Keratinocyte (primary cell): Measurements from ENCODE around the gene CCNL2. TPM values are rescaled to one million over a fixed set of nuclear protein-coding genes. Genes with fewer than 3 reads are reported as not detected.

Source experiments
- DNase-seq: peaks from one replicate; pipeline ENCODE4 v3.0.0-alpha.2; 2011; ENCODE audit warnings: low read depth, missing footprints, low spot score
- FAIRE-seq: peaks from 2 replicates; lab custom pipeline; 2011; peaks lifted over from hg19 to GRCh38; lab: Jason Lieb, UNC
- H2AFZ ChIP-seq: 2 replicates; pipeline ENCODE4 v1.6.0; 2012; ENCODE audit warnings: low read length, control low read depth, inconsistent platforms; ENCODE audit not compliant: control insufficient read depth
- H3K27ac ChIP-seq: 2 replicates; pipeline ENCODE4 v1.5.1; 2011; ENCODE audit warnings: low read length; ENCODE audit not compliant: control insufficient read depth, insufficient read depth
- H3K27me3 ChIP-seq: 3 replicates; pipeline ENCODE4 v1.6.0; 2011; ENCODE audit warnings: low read length; ENCODE audit not compliant: control insufficient read depth, insufficient read depth; ENCODE audit errors: extremely low read depth
- H3K36me3 ChIP-seq, 2 experiments: 2 replicates in 1 of 2; 3 replicates in 1 of 2; pipeline ENCODE4 v1.5.1; 2011; ENCODE audit warnings: low read length in 2 of 2, mild to moderate bottlenecking in 1 of 2; ENCODE audit not compliant: control insufficient read depth in 2 of 2, insufficient read depth in 2 of 2; ENCODE audit errors: extremely low read depth in 1 of 2
- H3K4me1 ChIP-seq: 3 replicates; pipeline ENCODE4 v1.5.1; 2011; ENCODE audit warnings: low read length; ENCODE audit not compliant: control insufficient read depth, insufficient read depth; ENCODE audit errors: extremely low read depth
- H3K4me2 ChIP-seq: 3 replicates; pipeline ENCODE4 v1.6.0; 2011; ENCODE audit warnings: low read depth, low read length; ENCODE audit not compliant: control insufficient read depth, insufficient read depth; ENCODE audit errors: extremely low read depth
- H3K4me3 ChIP-seq, 3 experiments: fragments of 200-600 bp in 1 of 3; sonication (generic) in 1 of 3; 2 replicates in 2 of 3; 3 replicates in 1 of 3; pipeline ENCODE4 v1.5.1; 2011 to 2016; ENCODE audit warnings: low read length in 3 of 3, mild to moderate bottlenecking in 3 of 3, control low read depth in 2 of 3, inconsistent platforms in 1 of 3, low read depth in 1 of 3, mixed read lengths in 1 of 3, mixed run types in 1 of 3, moderate library complexity in 1 of 3; ENCODE audit not compliant: control insufficient read depth in 2 of 3, insufficient read depth in 2 of 3; ENCODE audit errors: extremely low read depth in 1 of 3
- H3K79me2 ChIP-seq: 2 replicates; pipeline ENCODE4 v1.6.0; 2012; ENCODE audit warnings: low read length; ENCODE audit not compliant: control insufficient read depth, insufficient read depth
- H3K9ac ChIP-seq: 3 replicates; pipeline ENCODE4 v1.6.0; 2011; ENCODE audit warnings: low read length; ENCODE audit not compliant: control insufficient read depth, insufficient read depth; ENCODE audit errors: extremely low read depth
- H3K9me1 ChIP-seq: 3 replicates; pipeline ENCODE4 v1.6.0; 2011; ENCODE audit warnings: low read length; ENCODE audit not compliant: control insufficient read depth, insufficient read depth; ENCODE audit errors: extremely low read depth
- H3K9me3 ChIP-seq: 2 replicates; pipeline ENCODE4 v1.5.1; 2012; ENCODE audit warnings: low read depth, low read length; ENCODE audit not compliant: control insufficient read depth
- H4K20me1 ChIP-seq: 3 replicates; pipeline ENCODE4 v1.6.0; 2011; ENCODE audit warnings: low read length; ENCODE audit not compliant: control insufficient read depth, insufficient read depth; ENCODE audit errors: extremely low read depth
- CTCF ChIP-seq, 3 experiments: IDR thresholded peaks in 1 of 3; conservative IDR thresholded peaks in 1 of 3; optimal IDR thresholded peaks in 1 of 3; 2 replicates in 2 of 3; 3 replicates in 1 of 3; pipeline versions ENCODE3 to v1.5.1; 2011; ENCODE audit warnings: low read length in 3 of 3, mild to moderate bottlenecking in 3 of 3, moderate library complexity in 2 of 3, control low read depth in 1 of 3, inconsistent platforms in 1 of 3; ENCODE audit not compliant: insufficient read depth in 2 of 3; ENCODE audit errors: extremely low read depth in 1 of 3
- EZH2 ChIP-seq: IDR thresholded peaks from one replicate; pipeline ENCODE4 v1.6.1; 2012; ENCODE audit warnings: inconsistent platforms, mild to moderate bottlenecking, low read length, moderate library complexity
- dilution Hi-C: fragments of 300-500 bp; cut with MboI; formaldehyde crosslinking; loops from one replicate; pipeline ENCODE4 v1.7.0; 2020; ENCODE audit warnings: low sequenced_read_pairs; ENCODE audit not compliant: extremely low pct_ligation_motif_present
- polyA plus RNA-seq, 5 experiments: library from polyadenylated mRNA; depleted of rRNA in 3 of 5; stranded (reverse) in 3 of 5; stranded (forward) in 1 of 5; unstranded in 1 of 5; fragments of >200 nt; gene quantifications; 1 replicate in 1 of 5; 2 replicates in 3 of 5; 3 replicates in 1 of 5; pipeline versions ENCODE4 v1.2.1 to v1.2.3, GENCODE V29; 2011 to 2012; ENCODE audit warnings: missing spikeins in 2 of 5, low read depth in 1 of 5, low replicate concordance in 1 of 5

Gene CCNL2
- polyA plus RNA-seq, 1 donor (not counting 4 experiments of a cell fraction or from before 2014, with no cell fraction given): 140 TPM

- FAIRE-seq: no peak
- Histone ChIP-seq H3K9me3 (no peaks in the 10 kb centered on the region), H2AFZ (no peak overlapping the region), H3K4me3 (peak overlapping the region; percentile 31 to 63 (median 36)), H4K20me1 (peaks cover 11% of the 10 kb centered on the region), H3K9me1 (no peaks in the 10 kb centered on the region), H3K4me1 (peaks cover 40% of the 10 kb centered on the region), H3K9ac (peak overlapping the region; percentile 79), H3K27ac (peak overlapping the region; percentile 92), H3K79me2 (peaks cover 83% of the 10 kb centered on the region), H3K27me3 (no peaks in the 10 kb centered on the region), H3K36me3 (peaks cover 8 to 19% of the 10 kb centered on the region in 2 experiments), H3K4me2 (peak overlapping the region; percentile 94)
- no peak for DNase-seq
- dilution Hi-C loops: no loop called here
- TF ChIP-seq CTCF (optimal IDR thresholded peaks at IDR 0.05 in 1 of 3, IDR thresholded peaks at IDR 0.05 in 1 of 3, conservative IDR thresholded peaks at IDR 0.05 in 1 of 3; ENCODE audit: extremely low read depth in 1 of 3, insufficient read depth in 2 of 3, low read length in 3 of 3): no peak
- no peak for TF ChIP-seq EZH2
Measured at GRCh38 chr1:1343811-1344421, 55.2 kb downstream of the CCNL2 start.

- Histone ChIP-seq H3K79me2 (peaks cover 70% of the 10 kb centered on the region), H3K4me1 (peaks cover 38% of the 10 kb centered on the region)
- dilution Hi-C loops: no loop called here
Measured at GRCh38 chr1:1342584-1343115, 56.5 kb downstream of the CCNL2 start.

More at GRCh38 chr1:1342584-1343115, 56.5 kb downstream of the CCNL2 start:
- no peak for DNase-seq
- H3K27me3 ChIP-seq: no peaks in the 10 kb centered on the region
- TF ChIP-seq EZH2 (no peak), CTCF (optimal IDR thresholded peaks at IDR 0.05 in 1 of 3, IDR thresholded peaks at IDR 0.05 in 1 of 3, conservative IDR thresholded peaks at IDR 0.05 in 1 of 3; ENCODE audit: extremely low read depth in 1 of 3, insufficient read depth in 2 of 3, low read length in 3 of 3) (no peak)
- no peak overlapping the region for H2AFZ ChIP-seq
- peaks cover 11 to 19% of the 10 kb centered on the region in 2 experiments for H3K36me3 ChIP-seq
- H3K4me3 ChIP-seq: no peak overlapping the region
- H3K9me3 ChIP-seq: no peaks in the 10 kb centered on the region
- no peak overlapping the region for H3K4me2 ChIP-seq
- no peak overlapping the region for H3K9ac ChIP-seq
- peaks cover 11% of the 10 kb centered on the region for H4K20me1 ChIP-seq
- FAIRE-seq: no peak
- no peaks in the 10 kb centered on the region for H3K9me1 ChIP-seq
- H3K27ac ChIP-seq: no peak overlapping the region
